Pancreas (tissue), 10 donors: Measurements from ENCODE around the gene CLCN4. TPM values are rescaled to one million over a fixed set of nuclear protein-coding genes. Genes with fewer than 3 reads are reported as not detected.

Experiments used
- ATAC-seq, 4 donors: fragments of 200-7000 bp; cut with Tn5 transposase; one replicate each; pipeline versions ENCODE4 v1.8.0 to v1.9.1; 2020; ENCODE audit warnings: mild to moderate bottlenecking in 4 of 4, moderate library complexity in 4 of 4
- DNase-seq, 6 donors: peaks; one replicate each; pipeline ENCODE4 v3.0.0-alpha.2; 2020
- FAIRE-seq: peaks from 2 replicates; lab custom pipeline; 2012; peaks lifted over from hg19 to GRCh38; lab: Jason Lieb, UNC
- H3K27ac ChIP-seq, 4 donors: fragments of 200-600 bp; sonication (generic); 1 replicate in 3 of 4; 2 replicates in 1 of 4; pipeline versions ENCODE4 v1.5.0 to v1.8.0; 2020
- H3K27me3 ChIP-seq, 4 donors: fragments of 200-600 bp; one replicate each; pipeline ENCODE4 v1.8.0; 2021
- H3K36me3 ChIP-seq, 3 donors: fragments of 200-600 bp; sonication (generic) in 1 of 3; one replicate each; pipeline versions ENCODE4 v1.5.0 to v1.8.0; 2020 to 2021
- H3K4me1 ChIP-seq, 3 donors: fragments of 200-600 bp; one replicate each; pipeline ENCODE4 v1.8.0; 2021
- H3K4me3 ChIP-seq, 4 donors: fragments of 200-600 bp; sonication (generic) in 2 of 4; one replicate each; pipeline versions ENCODE4 v1.5.0 to v1.8.0; 2020 to 2021
- H3K9me3 ChIP-seq, 4 donors: fragments of 200-600 bp; one replicate each; pipeline ENCODE4 v1.8.0; 2021
- CTCF ChIP-seq, 4 donors: fragments of 200-600 bp; sonication (generic) in 3 of 4; IDR thresholded peaks; one replicate each; pipeline versions ENCODE4 v1.5.0 to v1.8.0; 2021; ENCODE audit warnings: antibody characterized with exemption in 4 of 4
- WGBS, 2 donors: extraction: QIAGEN DNeasy Blood & Tissue Kit; methylation state at CpG; one replicate each; pipeline ENCODE4 v1.1.7; 2013; 5-methylcytosine and 5-hydroxymethylcytosine counted together
- intact Hi-C, 3 donors: fragments of 100-400 bp; cut with DNase I; formaldehyde crosslinking; loops; one replicate each; pipeline versions ENCODE4 v1.11.1 to v1.14.2; 2022
- polyA plus RNA-seq, 2 donors: library from polyadenylated mRNA; stranded (reverse); fragments of 200-250 nt; gene quantifications; one replicate each; pipeline ENCODE4 v1.2.3, GENCODE V29; 2013
- total RNA-seq, 6 donors: library from RNA; stranded (reverse); fragmentation: NEBNext Ultra II Directional in 4 of 6; extraction: Animal tissue kit (Norgen Biotek cat#: 25700) in 4 of 6; gene quantifications; one replicate each; pipeline versions ENCODE4 v1.2.1 to v1.2.4, GENCODE V29; 2021 to 2023
- donor health status: healthy with polysubstance abuse.
- donor health status: DM: no; HTN: no; CAD: no; lungs with moderate emphysema.
- donor health status: DM: no; HTN: no; CAD: no.
- donor health status: control.
- donor health status: control.
- donor health status: Bipolar disorder and iron deficiency.
- donor health status: DM: yes; HTN: yes; CAD: no.
- donor health status: DM: no; HTN: no; CAD: no.
- donor health status: DM: no; HTN: no; CAD: no.
- donor health status: DM: yes; HTN: yes; CAD: no.

Gene CLCN4
- total and polyA plus RNA-seq, 8 donors = 0.57 to 4.0 (median 2.4) TPM

GRCh38 chrX:10165580-10166247 is 8.9 kb downstream of the CLCN4 start:
- Histone ChIP-seq H3K36me3 (no peaks in the 10 kb centered on the region), H3K9me3 (no peaks in the 10 kb centered on the region), H3K4me3 (no peak overlapping the region), H3K27ac (no peak overlapping the region), H3K27me3 (no peaks in the 10 kb centered on the region), H3K4me1 (no peaks in the 10 kb centered on the region)
- no peak for DNase-seq
- intact Hi-C loops = no loop called here
- WGBS, 2 donors = 80 to 91% methylated on average over 18 of the region's 18 CpGs
- TF ChIP-seq CTCF (IDR thresholded peaks at IDR 0.05) = no peak
- FAIRE-seq = no peak
- ATAC-seq = peak in 1 of 4 donors; percentile 12

- 61 to 73% methylated on average over 17 of the region's 17 CpGs for WGBS, 2 donors
- no peak for DNase-seq
- no peak overlapping the region for H3K27ac ChIP-seq
- H3K9me3 ChIP-seq = no peaks in the 10 kb centered on the region
- H3K27me3 ChIP-seq = no peaks in the 10 kb centered on the region
- no peaks in the 10 kb centered on the region for H3K36me3 ChIP-seq
- no peak for TF ChIP-seq CTCF (IDR thresholded peaks at IDR 0.05)
- H3K4me1 ChIP-seq = no peaks in the 10 kb centered on the region
- peak in 2 of 4 donors; percentile 6 to 10 for ATAC-seq
- no peak for FAIRE-seq
- H3K4me3 ChIP-seq = no peak overlapping the region
- intact Hi-C loops = no loop called here
Observed at GRCh38 chrX:10166248-10166716, 9.5 kb downstream of the CLCN4 start.

- H3K9me3 ChIP-seq = no peaks in the 10 kb centered on the region
- TF ChIP-seq CTCF (IDR thresholded peaks at IDR 0.05) = no peak
- no peaks in the 10 kb centered on the region for H3K4me1 ChIP-seq
- WGBS, 2 donors = 61 to 68% methylated on average over 8 of the region's 8 CpGs
- no peak overlapping the region for H3K4me3 ChIP-seq
- H3K27ac ChIP-seq = peak overlapping the region in 1 of 4 donors; percentile 19
- H3K36me3 ChIP-seq = no peaks in the 10 kb centered on the region
- DNase-seq = no peak
- intact Hi-C loops = no loop called here
- peak in 3 of 4 donors; percentile 26 to 70 (median 45) for ATAC-seq
- H3K27me3 ChIP-seq = no peaks in the 10 kb centered on the region
- FAIRE-seq = no peak
Observed at GRCh38 chrX:10166731-10167151, 10.0 kb downstream of the CLCN4 start.

GRCh38 chrX:10167573-10167972 is 10.8 kb downstream of the CLCN4 start:
- intact Hi-C loops = no loop called here
- TF ChIP-seq CTCF (IDR thresholded peaks at IDR 0.05) = no peak
- Histone ChIP-seq H3K27ac (no peak overlapping the region), H3K4me3 (no peak overlapping the region), H3K27me3 (no peaks in the 10 kb centered on the region), H3K4me1 (no peaks in the 10 kb centered on the region), H3K9me3 (no peaks in the 10 kb centered on the region), H3K36me3 (no peaks in the 10 kb centered on the region)
- ATAC-seq (no peak), DNase-seq (no peak), FAIRE-seq (no peak)
- 69 to 93% methylated on average over 6 of the region's 6 CpGs for WGBS, 2 donors

GRCh38 chrX:10168226-10168625 is 11.5 kb downstream of the CLCN4 start:
- DNase-seq (no peak), ATAC-seq (no peak), FAIRE-seq (no peak)
- H3K36me3 ChIP-seq = no peaks in the 10 kb centered on the region
- H3K27ac ChIP-seq = no peak overlapping the region
- H3K9me3 ChIP-seq = no peaks in the 10 kb centered on the region
- whole genome bisulfite sequencing, 2 donors = 77 to 89% methylated on average over 9 of the region's 9 CpGs
- TF ChIP-seq CTCF (IDR thresholded peaks at IDR 0.05) = no peak
- H3K4me3 ChIP-seq = no peak overlapping the region
- no peaks in the 10 kb centered on the region for H3K27me3 ChIP-seq
- intact Hi-C loops = no loop called here
- H3K4me1 ChIP-seq = no peaks in the 10 kb centered on the region
